Uterus (tissue), 2 donors: ENCODE measurements around the gene ADH7.

Experiments used
- CTCF ChIP-seq, 4 experiments: fragments of 200-600 bp in 2 of 4; fragments of 450-650 bp in 2 of 4; sonication (generic) in 2 of 4; IDR thresholded peaks; one replicate each; pipeline ENCODE4 v1.5.1; 2016 to 2019; ENCODE audit warnings: antibody characterized with exemption in 4 of 4, mild to moderate bottlenecking in 2 of 4, moderate library complexity in 1 of 4
- POLR2A ChIP-seq, 2 donors: fragments of 450-650 bp; IDR thresholded peaks; one replicate each; pipeline ENCODE4 v1.6.1; 2016; ENCODE audit warnings: antibody characterized with exemption in 2 of 2, mild to moderate bottlenecking in 1 of 2, moderate library complexity in 1 of 2

- no peak for TF ChIP-seq CTCF (IDR thresholded peaks at IDR 0.05)
- no peak for TF ChIP-seq POLR2A (IDR thresholded peaks at IDR 0.05)
Observed at GRCh38 chr4:99459546-99460042, 24.5 kb upstream of the ADH7 start.
